NCI-H1436 (cell line): ENCODE measurements around the gene NUTM2D.
"Not testable (repeated sequence)": the region's sequence is repeated elsewhere in the genome, so short reads cannot be mapped to it uniquely, and the experiment has no call there.

ENCODE experiments used
- DNase-seq: peaks from one replicate; lab custom pipeline; 2025; lab: John Stamatoyannopoulos, UW

The NUTM2D gene, protein sequence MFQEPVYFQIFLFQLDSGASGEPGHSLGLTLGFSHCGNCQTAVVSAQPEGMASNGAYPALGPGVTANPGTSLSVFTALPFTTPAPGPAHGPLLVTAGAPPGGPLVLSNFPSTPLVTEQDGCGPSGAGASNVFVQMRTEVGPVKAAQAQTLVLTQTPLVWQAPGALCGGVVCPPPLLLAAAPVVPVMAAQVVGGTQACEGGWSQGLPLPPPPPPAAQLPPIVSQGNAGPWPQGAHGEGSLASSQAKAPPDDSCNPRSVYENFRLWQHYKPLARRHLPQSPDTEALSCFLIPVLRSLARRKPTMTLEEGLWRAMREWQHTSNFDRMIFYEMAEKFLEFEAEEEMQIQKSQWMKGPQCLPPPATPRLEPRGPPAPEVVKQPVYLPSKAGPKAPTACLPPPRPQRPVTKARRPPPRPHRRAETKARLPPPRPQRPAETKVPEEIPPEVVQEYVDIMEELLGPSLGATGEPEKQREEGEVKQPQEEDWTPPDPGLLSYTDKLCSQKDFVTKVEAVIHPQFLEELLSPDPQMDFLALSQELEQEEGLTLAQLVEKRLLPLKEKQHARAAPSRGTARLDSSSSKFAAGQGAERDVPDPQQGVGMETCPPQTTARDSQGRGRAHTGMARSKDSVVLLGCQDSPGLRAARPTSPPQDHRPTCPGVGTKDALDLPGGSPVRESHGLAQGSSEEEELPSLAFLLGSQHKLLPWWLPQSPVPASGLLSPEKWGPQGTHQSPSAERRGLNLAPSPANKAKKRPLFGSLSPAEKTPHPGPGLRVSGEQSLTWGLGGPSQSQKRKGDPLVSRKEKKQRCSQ

DNA sequence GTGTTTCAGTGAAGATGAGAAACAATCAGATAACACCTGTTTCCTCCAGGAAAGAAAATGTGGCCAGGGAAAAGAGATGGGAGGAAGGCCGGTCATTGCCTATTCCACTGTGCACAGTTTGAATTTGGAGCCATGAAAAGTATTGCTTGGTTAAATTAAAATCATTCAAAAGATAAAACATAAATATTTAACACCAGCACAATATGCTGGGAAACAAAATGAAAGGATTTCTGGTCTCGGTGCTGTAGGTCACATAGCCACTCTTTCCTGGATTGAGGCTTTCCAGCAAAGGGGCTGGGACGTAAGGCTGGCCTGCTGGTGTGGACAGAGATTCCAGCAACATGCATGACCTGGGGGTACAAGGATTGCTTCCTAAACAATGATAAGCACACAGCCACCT, at the start of gene NUTM2D:
Gene NUTM2D (plus strand): TSS at position 301 of the 400 bp plus-strand sequence. CDS start 522 bp downstream, outside the sequence.
- DNase-seq = not testable (repeated sequence)

DNA sequence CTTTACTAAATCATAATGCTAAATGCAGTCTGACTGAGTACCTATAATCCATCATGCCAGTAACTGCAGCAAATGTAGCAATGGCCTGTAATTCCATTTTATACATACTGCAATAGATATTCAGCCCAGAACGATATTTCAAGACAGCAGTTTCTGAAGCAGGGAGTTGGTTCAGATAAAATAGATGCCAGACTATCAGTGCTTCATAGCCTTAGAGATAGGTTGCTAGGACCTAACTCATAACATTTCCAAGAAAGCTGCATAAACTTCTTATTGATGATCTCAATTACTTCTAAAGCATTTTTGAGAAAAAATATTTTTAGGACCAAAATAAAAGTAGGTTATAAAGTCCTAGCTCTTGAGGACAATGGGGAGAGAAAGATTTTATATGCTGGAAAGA, 48.8 kb upstream of the NUTM2D start:
- not testable (repeated sequence) for DNase-seq

DNA sequence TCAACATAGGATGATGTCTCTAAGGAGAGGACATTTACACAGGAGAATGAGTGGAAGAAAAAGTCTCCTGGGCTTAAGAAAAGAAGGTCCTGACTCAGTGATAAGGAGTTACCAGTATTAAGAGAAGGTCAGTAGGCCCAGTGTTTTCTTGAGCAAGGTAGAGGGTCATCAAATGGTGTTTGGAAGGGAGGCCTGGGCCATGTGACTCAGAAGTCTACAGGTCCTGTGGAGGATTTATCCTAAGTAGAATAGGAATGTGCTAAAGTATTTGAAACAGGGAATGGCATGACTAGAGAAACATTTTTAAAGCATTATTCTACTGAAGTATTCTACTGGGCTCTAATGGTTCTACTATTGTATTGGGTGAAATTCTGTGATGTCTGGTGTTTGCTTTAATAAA, 47.9 kb upstream of the NUTM2D start:
- DNase-seq = not testable (repeated sequence)

DNA sequence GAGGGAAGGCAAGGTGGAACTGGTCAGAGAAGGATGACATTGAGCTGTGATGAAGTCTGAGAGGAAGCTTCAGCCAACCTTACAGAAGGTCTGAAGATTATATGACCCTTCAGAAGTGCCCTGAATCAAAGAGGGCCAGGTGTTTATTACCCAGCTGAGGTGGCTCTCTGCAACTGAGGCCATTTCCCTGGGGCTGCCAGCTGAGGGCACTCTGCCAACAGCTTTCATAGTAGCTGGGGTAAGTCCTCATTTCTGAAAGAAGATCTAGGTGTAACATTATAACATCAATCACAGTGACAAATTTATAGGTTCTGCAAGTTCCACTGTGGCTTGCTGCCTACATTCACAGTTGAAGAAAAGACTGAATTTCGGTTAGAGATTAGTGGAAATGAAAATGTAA, 46.0 kb upstream of the NUTM2D start:
- DNase-seq = not testable (repeated sequence)

DNA sequence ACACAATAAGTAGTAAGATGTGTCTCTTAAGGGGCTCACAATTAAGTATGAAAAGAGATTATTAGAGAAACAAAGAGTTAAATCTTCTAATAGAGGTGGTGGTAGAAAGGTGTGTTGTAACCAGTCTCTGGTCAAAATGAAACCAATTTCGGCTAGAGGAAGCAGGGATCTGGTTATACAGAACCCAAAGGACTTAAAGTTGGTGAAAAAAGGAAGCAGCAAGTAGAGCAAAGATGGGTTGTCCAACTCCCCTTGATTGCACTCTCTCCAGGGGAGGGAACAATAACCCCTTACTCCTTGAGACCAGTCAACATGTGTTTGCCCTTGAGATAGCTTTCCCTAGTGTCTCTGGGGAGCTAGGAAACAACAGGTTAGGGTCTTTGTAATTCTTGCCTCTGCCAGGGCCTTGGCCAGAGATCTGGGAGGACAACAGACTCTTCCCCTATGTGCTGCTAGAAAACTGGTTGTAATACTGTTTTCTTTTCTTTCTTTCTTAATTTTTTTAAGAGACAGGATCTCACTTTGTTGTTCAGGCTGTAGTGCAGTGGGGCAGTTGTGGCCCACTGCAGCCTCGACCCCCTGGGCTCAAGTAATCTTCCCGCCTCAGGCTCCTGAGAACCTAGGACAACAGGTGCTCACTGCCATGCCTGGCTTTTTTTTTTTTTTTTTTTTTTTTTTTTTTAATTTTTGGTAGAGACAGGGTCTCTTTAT, 43.7 kb upstream of the NUTM2D start:
- DNase-seq = not testable (repeated sequence)

DNA sequence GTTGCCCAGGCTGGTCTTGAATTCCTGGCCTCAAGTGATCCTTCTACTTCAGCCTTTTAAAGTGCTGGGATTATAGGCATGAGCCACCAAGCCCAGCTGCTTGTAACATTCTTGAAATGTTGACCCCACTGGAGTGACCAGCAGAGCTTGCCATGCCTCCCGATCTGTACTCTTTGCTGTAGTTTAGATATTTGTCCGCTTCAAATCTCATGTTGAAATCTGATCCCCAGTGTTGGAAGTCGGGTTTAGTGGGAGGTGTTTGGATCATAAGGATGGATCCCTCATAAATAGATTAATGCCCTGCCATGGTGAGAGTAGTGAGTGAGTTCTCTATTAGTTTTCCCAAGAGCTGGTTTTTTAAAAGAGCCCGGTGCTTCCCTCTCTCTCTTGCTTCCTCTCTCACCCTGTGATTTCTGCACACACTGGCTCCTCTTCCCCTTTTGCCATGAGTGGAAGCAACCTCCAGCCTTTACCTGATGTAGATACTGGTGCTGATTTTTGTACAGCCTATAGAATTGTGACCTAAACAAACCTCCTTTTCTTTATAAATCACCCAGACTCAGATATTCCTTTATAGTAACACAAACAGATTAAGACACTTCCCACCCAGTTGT, 43.1 kb upstream of the NUTM2D start:
- DNase-seq = not testable (repeated sequence)

DNA sequence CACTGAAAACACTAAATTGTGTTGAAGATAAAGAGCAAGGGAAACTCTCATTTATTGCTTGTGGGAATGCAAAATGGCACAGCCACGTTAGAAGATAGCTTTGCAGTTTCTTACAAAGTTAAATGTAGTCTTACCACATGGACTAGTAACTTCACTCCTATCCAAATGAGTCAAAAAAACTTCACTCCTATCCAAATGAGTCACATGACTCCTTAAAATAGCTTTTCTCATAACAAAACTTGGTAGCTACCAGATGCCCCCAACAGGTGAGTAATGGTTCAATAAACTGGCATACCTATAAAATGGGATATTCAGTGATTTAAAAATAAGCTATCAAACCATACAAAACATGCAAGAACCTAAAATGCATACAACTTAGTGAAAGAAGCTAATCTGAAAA, 36.0 kb upstream of the NUTM2D start:
- DNase-seq = not testable (repeated sequence)

DNA sequence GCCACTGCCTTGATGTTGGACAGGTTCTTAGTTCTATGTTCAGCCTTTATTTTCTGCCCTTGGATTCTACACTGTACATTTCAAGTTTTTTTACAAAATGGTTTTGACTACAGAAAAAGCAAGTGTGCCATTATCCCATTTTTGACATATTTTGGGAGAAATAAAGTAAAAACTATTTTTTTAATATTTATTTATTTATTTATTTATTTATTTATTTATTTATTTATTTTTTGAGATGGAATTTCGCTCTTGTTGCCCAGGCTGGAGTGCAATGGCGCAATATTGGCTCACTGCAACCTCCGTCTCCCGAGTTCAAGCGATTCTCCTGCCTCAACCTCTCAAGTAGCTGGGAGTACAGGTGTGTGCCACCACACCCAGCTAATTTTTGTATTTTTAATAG, 33.0 kb upstream of the NUTM2D start:
- DNase-seq = not testable (repeated sequence)

DNA sequence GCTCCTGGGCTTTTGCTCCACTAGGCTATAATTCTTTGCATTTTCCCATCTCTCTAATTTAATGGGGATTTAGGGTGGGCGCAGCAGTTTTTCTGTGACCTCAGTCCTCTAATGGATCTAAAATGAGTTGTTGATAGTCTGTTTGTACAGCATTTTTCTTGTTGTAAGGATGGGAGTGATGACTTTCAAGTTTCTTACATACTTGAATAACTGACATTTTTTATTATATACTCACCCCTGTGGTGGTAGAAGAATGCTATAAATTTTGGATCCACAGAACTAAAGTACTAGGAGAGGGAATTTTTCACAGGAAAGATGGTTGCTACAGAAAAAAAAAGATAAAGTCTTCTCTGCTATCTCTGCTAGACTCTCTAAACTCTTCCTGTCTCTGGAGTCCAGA, 29.6 kb upstream of the NUTM2D start:
- not testable (repeated sequence) for DNase-seq

DNA sequence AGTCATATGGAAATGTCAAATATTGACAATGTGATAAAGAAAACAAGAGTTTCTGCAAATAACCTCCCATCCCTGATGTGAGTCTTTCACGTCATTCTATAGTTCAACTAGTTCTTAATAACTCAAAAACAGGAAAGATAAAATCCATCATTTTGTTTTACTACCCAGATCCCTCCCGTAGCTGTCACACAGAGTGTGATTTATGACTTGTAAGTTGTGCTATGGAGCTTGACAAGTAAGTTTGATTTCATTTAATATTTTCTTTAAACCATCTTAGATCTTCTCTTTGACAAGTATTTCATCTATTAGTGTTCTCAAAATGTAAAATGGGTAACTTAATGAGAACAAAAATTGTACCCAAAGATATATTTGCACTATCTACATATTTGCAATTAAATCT, 28.4 kb upstream of the NUTM2D start:
- not testable (repeated sequence) for DNase-seq

DNA sequence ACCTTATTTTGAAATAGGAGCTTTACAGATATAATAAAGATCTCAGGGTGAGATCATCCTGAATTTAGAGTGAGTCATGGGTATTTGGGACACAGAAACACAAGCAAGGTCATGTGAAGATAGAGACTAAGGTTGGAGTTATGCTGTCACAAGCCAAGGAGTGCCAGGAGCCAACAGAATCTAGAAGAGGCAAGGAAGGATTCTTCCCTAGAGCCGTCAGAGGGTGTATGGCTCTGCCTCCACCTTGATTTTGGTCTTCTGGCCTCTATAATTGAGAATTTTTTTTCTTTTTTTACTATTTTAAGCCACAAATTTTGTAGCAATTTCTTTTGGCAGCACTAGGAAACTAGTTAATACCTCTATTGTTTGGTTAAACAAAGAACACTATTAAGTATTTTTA, 24.9 kb upstream of the NUTM2D start:
- DNase-seq = not testable (repeated sequence)

DNA sequence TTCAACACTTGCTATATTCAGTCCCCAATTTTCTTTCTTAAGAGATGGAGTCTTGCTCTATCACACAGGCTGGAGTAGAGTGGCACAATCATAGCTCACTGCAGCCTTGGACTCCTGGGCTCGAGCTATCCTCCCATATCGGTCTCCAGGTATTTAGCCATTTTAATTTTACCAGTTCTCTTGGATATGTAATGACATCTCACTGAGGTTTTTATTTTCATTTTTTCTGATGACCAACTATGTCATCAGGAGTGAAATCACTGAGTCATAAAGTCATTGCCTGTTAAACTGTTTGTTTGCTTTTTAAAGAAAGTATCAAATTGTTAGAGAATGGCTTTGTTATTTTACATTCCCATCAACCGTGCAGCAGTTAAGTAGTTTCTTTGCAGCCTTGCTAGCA, 17.1 kb upstream of the NUTM2D start:
- DNase-seq = not testable (repeated sequence)

DNA sequence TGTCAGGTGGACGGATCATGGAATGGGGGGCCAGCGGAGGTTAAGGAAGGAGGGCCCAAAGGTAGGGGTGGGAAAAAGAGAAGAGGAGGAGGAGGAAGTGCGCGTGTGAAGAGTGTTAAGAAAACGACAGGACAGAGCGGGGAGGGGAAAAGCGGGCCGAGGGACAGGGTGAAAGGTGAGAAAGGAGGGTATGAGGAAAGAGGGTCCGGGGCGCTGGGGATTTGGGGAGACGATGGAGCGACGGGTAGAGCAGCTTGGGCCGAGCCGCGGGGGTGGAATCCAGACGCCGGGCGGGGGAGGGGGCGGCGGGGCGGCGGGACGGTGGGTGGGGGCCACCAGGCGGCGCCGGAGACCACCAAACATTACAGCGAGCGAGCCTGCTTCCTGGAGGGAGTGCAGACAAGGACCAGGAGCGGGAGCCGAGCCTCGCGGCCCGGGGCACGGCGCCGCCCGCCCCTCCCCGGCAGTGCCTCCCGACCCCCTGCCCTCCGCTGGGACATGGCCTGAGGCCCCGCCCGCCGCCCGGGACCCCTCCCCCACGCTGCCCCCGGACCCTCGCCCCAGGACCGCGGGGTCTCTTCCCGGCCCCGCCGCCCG, 15.9 kb upstream of the NUTM2D start:
- not testable (repeated sequence) for DNase-seq

DNA sequence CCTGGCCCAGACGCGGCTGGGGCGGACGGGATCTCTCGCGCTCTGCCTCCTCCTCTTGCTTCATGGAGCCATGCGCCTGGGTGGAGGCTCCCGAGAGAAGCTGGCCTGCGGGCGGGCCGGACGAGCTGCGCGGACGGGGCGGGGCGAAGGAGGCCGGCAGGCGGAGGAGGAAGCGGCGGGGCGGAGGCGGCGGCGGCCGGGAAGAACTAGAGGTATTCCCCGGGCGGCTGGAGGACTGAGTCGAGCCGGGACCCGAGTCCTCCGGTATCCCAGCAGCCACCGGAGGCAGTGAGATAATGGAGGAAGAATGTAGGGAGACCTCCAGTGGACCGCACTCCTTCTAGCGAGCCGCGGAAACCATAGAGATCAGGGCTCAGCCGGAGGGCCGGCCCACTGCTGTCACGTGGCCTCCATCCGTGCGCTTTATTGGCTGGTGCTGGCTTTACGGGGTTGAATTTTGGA, 15.3 kb upstream of the NUTM2D start:
- peak; percentile 83 for DNase-seq

DNA sequence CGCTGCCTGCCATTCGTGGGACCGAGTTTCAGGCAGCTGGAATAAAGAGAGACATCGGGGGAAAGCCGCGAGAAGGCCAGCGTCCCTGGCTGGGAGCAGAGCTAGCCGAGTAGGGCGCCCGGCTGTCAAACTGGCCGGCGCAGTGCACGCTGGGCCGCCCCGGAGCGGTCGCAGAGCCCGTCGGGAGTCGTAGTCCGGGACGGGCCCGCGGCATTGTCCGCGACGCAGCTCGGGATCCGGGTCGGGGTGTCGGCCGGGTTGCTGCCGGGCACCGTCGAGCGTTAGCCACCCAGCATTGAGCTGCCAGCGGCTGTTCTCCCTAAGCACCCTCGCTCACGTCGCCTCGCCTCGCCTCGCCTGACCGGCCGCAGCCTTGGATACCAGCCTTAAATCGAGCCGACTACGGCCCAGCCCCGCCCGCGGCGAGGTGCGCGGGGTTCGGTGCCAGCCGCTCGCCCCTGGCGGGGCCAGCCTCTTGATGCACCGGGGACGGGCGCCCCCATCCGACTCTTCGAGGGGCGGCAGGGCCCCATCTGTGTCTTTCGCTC, 14.8 kb upstream of the NUTM2D start:
- DNase-seq = peak; percentile 56

DNA sequence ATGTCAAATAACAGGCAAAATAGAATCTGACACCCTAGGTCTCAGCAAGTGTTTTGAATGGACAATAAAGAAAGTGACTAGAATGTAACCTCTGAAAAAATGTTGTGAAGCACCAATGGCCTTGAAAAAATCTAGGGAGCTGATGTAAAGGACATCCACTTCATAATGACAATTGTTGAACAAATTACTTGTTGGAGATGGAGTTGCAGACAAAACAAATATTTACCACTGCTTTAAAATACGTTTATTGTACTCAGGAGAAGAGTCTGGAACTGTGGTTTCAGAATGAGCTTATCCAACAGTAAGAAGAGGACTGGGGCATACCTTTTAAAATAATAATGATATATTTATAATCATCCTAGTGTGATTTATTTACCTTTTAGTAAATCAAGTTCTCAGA, 11.8 kb upstream of the NUTM2D start:
- not testable (repeated sequence) for DNase-seq

DNA sequence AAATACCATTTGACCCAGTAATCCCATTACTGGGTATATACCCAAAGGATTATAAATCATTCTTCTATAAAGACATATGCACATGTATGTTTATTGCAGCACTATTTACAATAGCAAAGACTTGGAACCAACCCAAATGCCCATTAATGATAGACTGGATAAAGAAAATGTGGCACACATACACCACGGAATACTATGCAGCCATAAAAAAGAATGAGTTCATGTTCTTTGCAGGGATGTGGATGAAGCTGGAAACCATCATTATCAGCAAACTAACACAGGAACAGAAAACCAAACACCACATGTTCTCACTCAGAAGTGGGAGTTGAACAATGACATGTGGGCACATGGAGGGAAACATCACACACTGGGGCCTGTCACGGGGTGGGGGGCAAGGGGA, 7.4 kb upstream of the NUTM2D start:
- DNase-seq = not testable (repeated sequence)

DNA sequence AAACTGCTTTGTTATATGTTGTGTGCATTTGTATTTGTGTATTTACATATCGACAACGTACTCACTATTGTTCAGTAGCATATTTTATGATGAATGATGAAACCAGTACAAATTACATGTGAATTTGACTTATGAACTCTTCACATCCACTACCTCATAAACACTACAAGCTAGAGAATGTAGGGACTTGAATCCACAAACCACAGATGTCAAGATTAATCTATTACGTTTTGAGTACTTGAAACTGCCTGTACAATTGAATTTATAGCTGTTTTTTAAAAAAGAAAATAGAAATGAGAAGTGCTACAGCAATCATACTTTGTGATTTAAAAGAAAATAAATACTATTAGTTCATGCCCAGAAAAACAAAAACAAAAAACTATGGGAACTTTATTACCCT, 4.7 kb upstream of the NUTM2D start:
- not testable (repeated sequence) for DNase-seq

DNA sequence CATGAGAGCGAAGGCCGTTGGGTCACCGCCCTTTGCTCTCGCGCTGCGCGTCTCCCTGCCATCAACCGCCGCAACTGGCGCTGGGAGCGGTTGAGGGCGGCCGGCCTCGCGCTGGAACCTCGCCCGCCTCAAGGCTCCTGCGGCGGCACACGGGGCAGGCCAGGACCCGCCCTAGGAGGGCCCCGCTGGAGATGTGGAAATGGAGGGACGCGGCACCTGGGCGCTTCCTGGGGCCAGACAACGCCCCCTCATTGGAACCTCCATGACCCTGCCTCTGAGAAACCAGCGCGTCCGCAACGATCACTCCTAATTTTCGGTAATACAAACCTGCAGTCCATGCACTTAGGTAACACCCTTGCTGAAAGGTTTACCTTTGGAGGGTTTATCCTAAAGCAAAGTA, 2.4 kb upstream of the NUTM2D start:
- DNase-seq = not testable (repeated sequence)

DNA sequence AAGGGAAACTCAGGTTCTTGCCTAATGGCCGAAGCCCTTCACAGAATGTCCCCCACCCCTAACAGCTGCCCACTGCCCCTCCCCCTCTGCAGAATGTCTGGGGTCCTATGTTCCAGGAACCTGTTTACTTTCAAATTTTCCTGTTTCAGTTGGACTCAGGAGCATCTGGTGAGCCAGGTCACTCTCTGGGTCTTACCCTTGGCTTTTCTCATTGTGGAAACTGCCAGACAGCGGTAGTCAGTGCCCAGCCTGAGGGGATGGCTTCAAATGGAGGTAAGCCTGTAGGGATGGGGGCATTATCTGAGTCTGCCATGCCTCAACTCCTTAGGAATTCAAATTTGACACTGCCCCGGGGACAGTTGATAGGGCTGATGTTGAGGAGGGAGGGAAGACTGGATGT, 615 bp downstream of the NUTM2D start:
- DNase-seq = not testable (repeated sequence)

DNA sequence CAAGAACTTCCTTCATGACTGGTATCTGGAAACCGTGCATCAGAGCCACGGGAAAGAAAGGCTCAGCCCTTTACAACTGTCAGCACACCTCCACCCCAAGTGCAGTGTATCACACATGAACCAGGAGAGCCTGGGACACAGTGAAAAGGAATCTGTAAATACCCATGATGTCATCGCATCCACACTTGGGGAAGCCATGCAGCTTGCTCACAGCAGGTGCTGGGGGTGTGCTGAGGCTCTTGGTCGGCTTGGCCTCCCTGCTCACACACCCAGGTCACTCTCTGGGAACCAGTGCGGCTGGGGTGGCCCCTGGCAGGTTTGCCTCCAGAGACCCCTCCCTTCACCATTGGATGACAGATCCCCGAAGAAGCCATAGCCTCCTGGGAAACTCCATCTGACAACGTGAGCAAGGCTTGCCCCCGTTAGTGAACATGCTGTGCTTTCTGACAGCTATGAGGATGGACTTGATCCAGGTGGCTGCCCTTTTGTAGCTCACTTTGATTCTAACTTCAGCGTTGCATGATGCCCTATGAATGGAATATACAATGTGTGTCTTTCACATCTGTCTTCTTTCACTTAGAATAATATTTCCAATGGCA, 12.1 kb downstream of the NUTM2D start:
- not testable (repeated sequence) for DNase-seq
